Nephron progenitor cell (in vitro differentiated cells): ENCODE data around the gene PRKG1.

Experiments
- DNase-seq: peaks from one replicate; pipeline ENCODE4 v3.0.0; 2021
- H3K27ac Mint-ChIP-seq: 2 replicates; pipeline ENCODE4 v1.8.0; 2021; ENCODE audit warnings: mild to moderate bottlenecking, moderate library complexity, mixed read lengths
- H3K27me3 Mint-ChIP-seq: 2 replicates; pipeline ENCODE4 v1.8.0; 2021; ENCODE audit warnings: mild to moderate bottlenecking, low read depth, mixed read lengths; ENCODE audit not compliant: poor library complexity
- H3K36me3 Mint-ChIP-seq: 2 replicates; pipeline ENCODE4 v1.8.0; 2021; ENCODE audit warnings: low read depth, mixed read lengths
- H3K4me1 Mint-ChIP-seq: 2 replicates; pipeline ENCODE4 v1.8.0; 2021; ENCODE audit warnings: mixed read lengths
- H3K4me3 Mint-ChIP-seq: 2 replicates; pipeline ENCODE4 v1.8.0; 2021; ENCODE audit warnings: mild to moderate bottlenecking, moderate library complexity, mixed read lengths
- H3K9me3 Mint-ChIP-seq: 2 replicates; pipeline ENCODE4 v1.8.0; 2021; ENCODE audit warnings: mild to moderate bottlenecking, moderate library complexity, mixed read lengths
- TF ChIP-seq, protein P1 (sequence below): fragments of 200-600 bp; sonication (generic); IDR thresholded peaks from 2 replicates; pipeline ENCODE4 v1.5.0; 2021; ENCODE audit warnings: antibody characterized with exemption

PRKG1 gene

GRCh38 chr10:51057925-51058324 lies 16.4 kb upstream of the PRKG1 start:
- TF ChIP-seq, protein P1, sequence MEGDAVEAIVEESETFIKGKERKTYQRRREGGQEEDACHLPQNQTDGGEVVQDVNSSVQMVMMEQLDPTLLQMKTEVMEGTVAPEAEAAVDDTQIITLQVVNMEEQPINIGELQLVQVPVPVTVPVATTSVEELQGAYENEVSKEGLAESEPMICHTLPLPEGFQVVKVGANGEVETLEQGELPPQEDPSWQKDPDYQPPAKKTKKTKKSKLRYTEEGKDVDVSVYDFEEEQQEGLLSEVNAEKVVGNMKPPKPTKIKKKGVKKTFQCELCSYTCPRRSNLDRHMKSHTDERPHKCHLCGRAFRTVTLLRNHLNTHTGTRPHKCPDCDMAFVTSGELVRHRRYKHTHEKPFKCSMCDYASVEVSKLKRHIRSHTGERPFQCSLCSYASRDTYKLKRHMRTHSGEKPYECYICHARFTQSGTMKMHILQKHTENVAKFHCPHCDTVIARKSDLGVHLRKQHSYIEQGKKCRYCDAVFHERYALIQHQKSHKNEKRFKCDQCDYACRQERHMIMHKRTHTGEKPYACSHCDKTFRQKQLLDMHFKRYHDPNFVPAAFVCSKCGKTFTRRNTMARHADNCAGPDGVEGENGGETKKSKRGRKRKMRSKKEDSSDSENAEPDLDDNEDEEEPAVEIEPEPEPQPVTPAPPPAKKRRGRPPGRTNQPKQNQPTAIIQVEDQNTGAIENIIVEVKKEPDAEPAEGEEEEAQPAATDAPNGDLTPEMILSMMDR, result no peak
- Mint-ChIP-seq H3K9me3 (peaks cover 22% of the 10 kb centered on the region), H3K27me3 (no peaks in the 10 kb centered on the region), H3K4me1 (no peaks in the 10 kb centered on the region), H3K36me3 (peaks cover 19% of the 10 kb centered on the region), H3K27ac (no peak overlapping the region), H3K4me3 (no peak overlapping the region)
- no peak for DNase-seq

- Mint-ChIP-seq H3K4me1 (no peaks in the 10 kb centered on the region), H3K9me3 (peaks cover 21% of the 10 kb centered on the region), H3K27ac (no peak overlapping the region), H3K4me3 (no peak overlapping the region), H3K36me3 (peaks cover 19% of the 10 kb centered on the region), H3K27me3 (no peaks in the 10 kb centered on the region)
- no peak for DNase-seq
- TF ChIP-seq, protein P1, result no peak
Measured at GRCh38 chr10:51063166-51063565, 11.1 kb upstream of the PRKG1 start.

DNA sequence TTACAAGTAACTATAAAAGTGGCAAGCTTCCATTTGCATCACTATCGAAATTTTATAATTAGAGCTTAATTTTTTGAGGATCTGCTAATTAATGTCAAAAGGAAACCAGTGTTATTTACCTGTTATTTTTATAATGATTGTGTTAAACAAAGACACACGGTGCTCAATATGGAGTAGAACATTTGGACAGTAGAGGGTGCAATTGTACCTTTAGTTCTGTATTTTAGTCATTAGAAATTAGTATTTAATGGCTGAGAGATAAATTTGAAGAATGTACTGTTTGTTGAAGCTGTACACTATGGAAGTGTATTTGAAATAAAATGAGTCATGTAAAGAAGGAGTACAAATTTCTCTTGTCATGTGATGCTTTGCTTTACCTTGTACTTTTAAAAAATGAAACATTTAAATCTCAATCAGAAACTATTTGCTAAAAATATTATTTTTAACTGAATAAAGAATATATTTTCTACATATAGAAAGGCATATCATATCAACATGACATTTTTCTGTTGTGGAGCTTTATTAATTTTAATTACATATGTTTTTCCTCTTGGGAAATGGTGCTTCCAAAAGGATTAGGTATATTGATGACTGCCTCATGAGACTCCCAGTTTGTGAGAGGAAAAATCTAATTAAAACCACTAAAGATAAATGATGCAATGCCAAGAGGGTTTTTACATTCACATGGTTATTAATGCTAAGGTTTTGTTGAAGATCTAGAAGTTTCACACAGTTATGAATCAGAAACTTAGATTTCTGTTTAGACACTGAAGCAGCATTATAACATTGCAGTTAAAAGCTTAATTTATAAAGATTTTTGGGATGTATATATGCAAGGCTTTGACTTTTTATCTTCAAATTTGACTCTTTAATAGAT lies 10.4 kb upstream of the PRKG1 start:
- no peak for DNase-seq
- H3K4me3 Mint-ChIP-seq, result no peak overlapping the region
- TF ChIP-seq, protein P1, result peak; percentile 64
- H3K9me3 Mint-ChIP-seq, result peaks cover 15% of the 10 kb centered on the region
- peaks cover 12% of the 10 kb centered on the region for H3K36me3 Mint-ChIP-seq
- H3K27ac Mint-ChIP-seq, result no peak overlapping the region
- no peaks in the 10 kb centered on the region for H3K27me3 Mint-ChIP-seq
- H3K4me1 Mint-ChIP-seq, result no peaks in the 10 kb centered on the region

DNA sequence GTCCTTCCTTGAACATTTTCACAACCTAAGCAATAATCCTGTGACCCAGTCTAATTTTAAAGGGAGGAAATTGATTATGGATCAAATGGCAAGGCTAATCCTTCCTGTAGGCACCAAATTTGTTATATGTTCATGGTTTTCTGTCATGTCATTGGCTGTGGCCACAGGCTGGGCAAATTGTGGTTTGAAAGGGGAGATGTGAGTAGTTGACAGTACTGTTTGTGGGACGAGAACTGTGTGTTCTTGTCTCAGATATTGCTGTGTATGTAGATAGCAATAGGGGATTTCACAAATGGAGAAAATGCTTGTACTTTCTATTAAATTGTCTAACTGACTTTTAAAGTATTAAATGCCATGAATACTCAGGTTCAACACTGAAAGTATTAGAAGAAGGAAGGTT lies 8.1 kb upstream of the PRKG1 start:
- Mint-ChIP-seq H3K4me1 (no peaks in the 10 kb centered on the region), H3K27ac (no peak overlapping the region), H3K4me3 (no peak overlapping the region), H3K27me3 (peaks cover 4% of the 10 kb centered on the region), H3K36me3 (peaks cover 6% of the 10 kb centered on the region), H3K9me3 (peaks cover 7% of the 10 kb centered on the region)
- TF ChIP-seq, protein P1, result no peak
- no peak for DNase-seq

- peaks cover 30% of the 10 kb centered on the region for H3K27me3 Mint-ChIP-seq
- TF ChIP-seq, protein P1, result no peak
- no peak for DNase-seq
- no peak overlapping the region for H3K4me3 Mint-ChIP-seq
- no peak overlapping the region for H3K27ac Mint-ChIP-seq
- H3K36me3 Mint-ChIP-seq, result no peaks in the 10 kb centered on the region
- H3K9me3 Mint-ChIP-seq, result no peaks in the 10 kb centered on the region
- peaks cover 28% of the 10 kb centered on the region for H3K4me1 Mint-ChIP-seq
Measured at GRCh38 chr10:51072210-51072609, 2.1 kb upstream of the PRKG1 start.
